ENCODE measurements around the gene ZFHX3. TPM values are rescaled to one million over a fixed set of nuclear protein-coding genes. Genes with fewer than 3 reads are reported as not detected.

ZFHX3 gene
- total RNA-seq, 6 experiments from 2014 or later = 7.1 to 9.4 (median 7.7) TPM

- WGBS (ENCODE audit: insufficient coverage, low coverage, low lambda C conversion rate, missing lambda C conversion rate) = 71% methylated on average over 4 of the region's 4 CpGs
- H3K4me1 ChIP-seq = peaks cover 0 to 48% (median 14%) of the 10 kb centered on the region in 4 donors
- no peaks in the 10 kb centered on the region for H3K9me3 ChIP-seq
- DNase-seq = no peak
- no peak for TF ChIP-seq CTCF (IDR thresholded peaks at IDR 0.05)
- no peak for TF ChIP-seq POLR2A (IDR thresholded peaks at IDR 0.05)
- no peak overlapping the region for H3K4me3 ChIP-seq
- intact Hi-C loops (cut with DNase I) = loop anchor here in 1 of 2 donors (10.0 kb wide), 1 partner anchor 212 kb away; no protein-coding TSS in a partner anchor
- peak overlapping the region in 1 of 3 donors; percentile 89 for H3K27ac ChIP-seq
- ATAC-seq = no peak
- H3K36me3 ChIP-seq = no peaks in the 10 kb centered on the region
- no peaks in the 10 kb centered on the region for H3K27me3 ChIP-seq
Observed at GRCh38 chr16:73046849-73047214, 1.1 kb downstream of the ZFHX3 start.

GRCh38 chr16:73046202-73046848 is 1.6 kb downstream of the ZFHX3 start:
- WGBS (ENCODE audit: insufficient coverage, low coverage, low lambda C conversion rate, missing lambda C conversion rate) = 77% methylated on average over 6 of the region's 8 CpGs
- ATAC-seq (no peak), DNase-seq (no peak)
- intact Hi-C loops (cut with DNase I) = loop anchor here in 1 of 2 donors (10.0 kb wide), 1 partner anchor 212 kb away; no protein-coding TSS in a partner anchor
- no peaks in the 10 kb centered on the region for H3K9me3 ChIP-seq
- H3K36me3 ChIP-seq = no peaks in the 10 kb centered on the region
- no peak overlapping the region for H3K4me3 ChIP-seq
- H3K4me1 ChIP-seq = peaks cover 0 to 47% (median 13%) of the 10 kb centered on the region in 4 donors
- TF ChIP-seq POLR2A (IDR thresholded peaks at IDR 0.05) (no peak), CTCF (IDR thresholded peaks at IDR 0.05) (no peak)
- H3K27me3 ChIP-seq = no peaks in the 10 kb centered on the region
- peak overlapping the region in 1 of 3 donors; percentile 89 for H3K27ac ChIP-seq

- peak in 1 of 4 donors; percentile 9 for ATAC-seq
- no peak for DNase-seq
- H3K4me1 ChIP-seq = peaks cover 0 to 29% (median 7%) of the 10 kb centered on the region in 4 donors
- no peak overlapping the region for H3K27ac ChIP-seq
- H3K4me3 ChIP-seq = no peak overlapping the region
- H3K27me3 ChIP-seq = no peaks in the 10 kb centered on the region
- TF ChIP-seq CTCF (IDR thresholded peaks at IDR 0.05) (no peak), POLR2A (IDR thresholded peaks at IDR 0.05) (no peak)
- H3K9me3 ChIP-seq = no peaks in the 10 kb centered on the region
- intact Hi-C loops (cut with DNase I) = loop anchor here in 1 of 2 donors (10.0 kb wide), 1 partner anchor 209 kb away; no protein-coding TSS in a partner anchor
- no peaks in the 10 kb centered on the region for H3K36me3 ChIP-seq
- WGBS (ENCODE audit: insufficient coverage, low coverage, low lambda C conversion rate, missing lambda C conversion rate) = 19% methylated on average over 6 of the region's 6 CpGs
Observed at GRCh38 chr16:73043828-73044467, 4.0 kb downstream of the ZFHX3 start.

GRCh38 chr16:73042807-73043206 is 5.1 kb downstream of the ZFHX3 start:
- DNase-seq (no peak), ATAC-seq (no peak)
- H3K27me3 ChIP-seq = no peaks in the 10 kb centered on the region
- intact Hi-C loops (cut with DNase I) = loop anchor here in 1 of 2 donors (10.0 kb wide), 1 partner anchor 208 kb away; no protein-coding TSS in a partner anchor
- no peak for TF ChIP-seq POLR2A (IDR thresholded peaks at IDR 0.05)
- no peak for TF ChIP-seq CTCF (IDR thresholded peaks at IDR 0.05)
- no peak overlapping the region for H3K27ac ChIP-seq
- no peak overlapping the region for H3K4me3 ChIP-seq
- H3K36me3 ChIP-seq = no peaks in the 10 kb centered on the region
- H3K9me3 ChIP-seq = no peaks in the 10 kb centered on the region
- H3K4me1 ChIP-seq = peaks cover 0 to 29% (median 5%) of the 10 kb centered on the region in 4 donors
- WGBS (ENCODE audit: insufficient coverage, low coverage, low lambda C conversion rate, missing lambda C conversion rate) = 89% methylated on average over 1 of the region's 4 CpGs

Data from right lobe of liver (tissue), 6 donors.